WERI-Rb-1 (cell line): ENCODE data around the gene OR4C11.

Source experiments
- DNase-seq: peaks from one replicate; pipeline ENCODE4 v3.0.0-alpha.2; 2020
- H3K27ac ChIP-seq: fragments of 250-450 bp; sonication (Bioruptor Pico); 2 replicates; pipeline ENCODE4 v1.5.1; 2020; ENCODE audit warnings: mild to moderate bottlenecking, moderate library complexity
- H3K27me3 ChIP-seq: fragments of 250-450 bp; sonication (Bioruptor Pico); 2 replicates; pipeline ENCODE4 v1.5.1; 2021; ENCODE audit warnings: mild to moderate bottlenecking, low read depth, moderate library complexity; ENCODE audit not compliant: insufficient read depth, severe bottlenecking
- H3K36me3 ChIP-seq: fragments of 250-450 bp; sonication (Bioruptor Pico); 2 replicates; pipeline ENCODE4 v1.5.1; 2020; ENCODE audit warnings: mild to moderate bottlenecking, moderate library complexity
- H3K4me3 ChIP-seq: 2 replicates; pipeline ENCODE4 v1.5.1; 2011; ENCODE audit warnings: low read depth, mild to moderate bottlenecking, control low read depth, low read length
- H3K9me3 ChIP-seq: fragments of 250-450 bp; sonication (Bioruptor Pico); 2 replicates; pipeline ENCODE4 v1.5.1; 2021; ENCODE audit warnings: mild to moderate bottlenecking, moderate library complexity; ENCODE audit not compliant: severe bottlenecking
- CTCF ChIP-seq: IDR thresholded peaks from 2 replicates; pipeline ENCODE4 v1.5.1; 2011; ENCODE audit warnings: low read depth, mild to moderate bottlenecking, control low read depth, inconsistent platforms, low read length

OR4C11 gene

GRCh38 chr11:55572548-55572947 lies 34.9 kb downstream of the OR4C11 start:
- no peak for TF ChIP-seq CTCF
- Histone ChIP-seq H3K36me3 (no peaks in the 10 kb centered on the region), H3K27ac (no peak overlapping the region), H3K27me3 (no peaks in the 10 kb centered on the region), H3K9me3 (no peaks in the 10 kb centered on the region), H3K4me3 (no peak overlapping the region)
- DNase-seq, result no peak

- DNase-seq, result no peak
- no peaks in the 10 kb centered on the region for H3K9me3 ChIP-seq
- H3K4me3 ChIP-seq, result no peak within 1 kb of the TSS
- no peak within 1 kb of the TSS for H3K27ac ChIP-seq
- no peaks in the 10 kb centered on the region for H3K36me3 ChIP-seq
- no peak for TF ChIP-seq CTCF
- H3K27me3 ChIP-seq, result no peaks in the 10 kb centered on the region
These were observed 35.6 kb downstream of the OR4C11 start, which contains the start of gene OR4C16 for GRCh38 chr11:55571828-55572227. Gene OR4C16 (plus strand): TSS chr11:55572128. CDS start chr11:55572128, 0 bp downstream.

- Histone ChIP-seq H3K27ac (no peak within 1 kb of the TSS), H3K27me3 (no peaks in the 10 kb centered on the region), H3K9me3 (no peaks in the 10 kb centered on the region), H3K4me3 (no peak within 1 kb of the TSS), H3K36me3 (no peaks in the 10 kb centered on the region)
- no peak for TF ChIP-seq CTCF
- DNase-seq, result no peak
These were observed 53.3 kb downstream of the OR4C11 start, which contains the start of gene OR4C15 for GRCh38 chr11:55554169-55554568. Gene OR4C15 (plus strand): TSS chr11:55554469. CDS start chr11:55554469, 0 bp downstream.
